Panc1 (cell line): ENCODE results near the gene LRRC73.
"Not testable (repeated sequence)": the region's sequence is repeated elsewhere in the genome, so short reads cannot be mapped to it uniquely, and the experiment has no call there.

Source experiments
- POLR2AphosphoS5 ChIP-seq: IDR thresholded peaks from 2 replicates; pipeline ENCODE4 v1.6.1; 2012; ENCODE audit warnings: mild to moderate bottlenecking, low read depth, low read length, moderate library complexity
- SIN3A ChIP-seq: IDR thresholded peaks from 2 replicates; pipeline ENCODE4 v1.6.1; 2012; ENCODE audit warnings: low read depth, mild to moderate bottlenecking, low read length, moderate library complexity, borderline replicate concordance; ENCODE audit not compliant: insufficient read depth
- TF ChIP-seq, protein P1 (sequence below): fragments of 450-650 bp; IDR thresholded peaks from 2 replicates; pipeline ENCODE4 v1.5.1; 2017; ENCODE audit warnings: mild to moderate bottlenecking
- TF ChIP-seq, protein P2 (sequence below), 2 experiments: IDR thresholded peaks; 2 replicates each; pipeline ENCODE4 v1.6.1; 2011 to 2012; ENCODE audit warnings: low read depth in 2 of 2, control low read depth in 1 of 2, low read length in 1 of 2, mild to moderate bottlenecking in 1 of 2, moderate library complexity in 1 of 2; ENCODE audit not compliant: insufficient read depth in 1 of 2

DNA sequence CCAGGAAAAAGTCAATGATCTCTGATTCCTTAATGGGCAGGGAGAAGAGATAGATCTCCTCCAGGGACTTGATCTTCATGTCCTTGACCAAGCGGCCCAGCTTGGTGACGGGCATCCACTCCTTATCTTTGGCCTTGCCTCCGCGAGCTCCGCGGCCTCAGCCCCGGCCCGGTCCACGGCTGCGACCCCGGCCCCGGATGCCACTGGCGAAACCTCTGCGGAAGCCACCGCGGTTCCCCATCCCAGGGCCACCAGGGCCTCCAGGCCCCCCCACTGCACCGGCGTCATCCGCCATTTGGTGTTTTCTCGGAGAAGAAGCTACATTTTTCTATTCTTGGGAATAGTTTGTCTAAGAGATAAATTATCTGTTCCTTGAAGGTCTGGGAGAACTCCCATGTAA, 29.3 kb upstream of the LRRC73 start:
- TF ChIP-seq, protein P1, sequence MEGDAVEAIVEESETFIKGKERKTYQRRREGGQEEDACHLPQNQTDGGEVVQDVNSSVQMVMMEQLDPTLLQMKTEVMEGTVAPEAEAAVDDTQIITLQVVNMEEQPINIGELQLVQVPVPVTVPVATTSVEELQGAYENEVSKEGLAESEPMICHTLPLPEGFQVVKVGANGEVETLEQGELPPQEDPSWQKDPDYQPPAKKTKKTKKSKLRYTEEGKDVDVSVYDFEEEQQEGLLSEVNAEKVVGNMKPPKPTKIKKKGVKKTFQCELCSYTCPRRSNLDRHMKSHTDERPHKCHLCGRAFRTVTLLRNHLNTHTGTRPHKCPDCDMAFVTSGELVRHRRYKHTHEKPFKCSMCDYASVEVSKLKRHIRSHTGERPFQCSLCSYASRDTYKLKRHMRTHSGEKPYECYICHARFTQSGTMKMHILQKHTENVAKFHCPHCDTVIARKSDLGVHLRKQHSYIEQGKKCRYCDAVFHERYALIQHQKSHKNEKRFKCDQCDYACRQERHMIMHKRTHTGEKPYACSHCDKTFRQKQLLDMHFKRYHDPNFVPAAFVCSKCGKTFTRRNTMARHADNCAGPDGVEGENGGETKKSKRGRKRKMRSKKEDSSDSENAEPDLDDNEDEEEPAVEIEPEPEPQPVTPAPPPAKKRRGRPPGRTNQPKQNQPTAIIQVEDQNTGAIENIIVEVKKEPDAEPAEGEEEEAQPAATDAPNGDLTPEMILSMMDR = not testable (repeated sequence)
- not testable (repeated sequence) for TF ChIP-seq POLR2AphosphoS5, SIN3A
- TF ChIP-seq, protein P2, sequence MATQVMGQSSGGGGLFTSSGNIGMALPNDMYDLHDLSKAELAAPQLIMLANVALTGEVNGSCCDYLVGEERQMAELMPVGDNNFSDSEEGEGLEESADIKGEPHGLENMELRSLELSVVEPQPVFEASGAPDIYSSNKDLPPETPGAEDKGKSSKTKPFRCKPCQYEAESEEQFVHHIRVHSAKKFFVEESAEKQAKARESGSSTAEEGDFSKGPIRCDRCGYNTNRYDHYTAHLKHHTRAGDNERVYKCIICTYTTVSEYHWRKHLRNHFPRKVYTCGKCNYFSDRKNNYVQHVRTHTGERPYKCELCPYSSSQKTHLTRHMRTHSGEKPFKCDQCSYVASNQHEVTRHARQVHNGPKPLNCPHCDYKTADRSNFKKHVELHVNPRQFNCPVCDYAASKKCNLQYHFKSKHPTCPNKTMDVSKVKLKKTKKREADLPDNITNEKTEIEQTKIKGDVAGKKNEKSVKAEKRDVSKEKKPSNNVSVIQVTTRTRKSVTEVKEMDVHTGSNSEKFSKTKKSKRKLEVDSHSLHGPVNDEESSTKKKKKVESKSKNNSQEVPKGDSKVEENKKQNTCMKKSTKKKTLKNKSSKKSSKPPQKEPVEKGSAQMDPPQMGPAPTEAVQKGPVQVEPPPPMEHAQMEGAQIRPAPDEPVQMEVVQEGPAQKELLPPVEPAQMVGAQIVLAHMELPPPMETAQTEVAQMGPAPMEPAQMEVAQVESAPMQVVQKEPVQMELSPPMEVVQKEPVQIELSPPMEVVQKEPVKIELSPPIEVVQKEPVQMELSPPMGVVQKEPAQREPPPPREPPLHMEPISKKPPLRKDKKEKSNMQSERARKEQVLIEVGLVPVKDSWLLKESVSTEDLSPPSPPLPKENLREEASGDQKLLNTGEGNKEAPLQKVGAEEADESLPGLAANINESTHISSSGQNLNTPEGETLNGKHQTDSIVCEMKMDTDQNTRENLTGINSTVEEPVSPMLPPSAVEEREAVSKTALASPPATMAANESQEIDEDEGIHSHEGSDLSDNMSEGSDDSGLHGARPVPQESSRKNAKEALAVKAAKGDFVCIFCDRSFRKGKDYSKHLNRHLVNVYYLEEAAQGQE (IDR thresholded peaks at IDR 0.05; ENCODE audit: insufficient read depth in 1 of 2, low read depth in 2 of 2, low read length in 1 of 2) = not testable (repeated sequence)
